ENCODE data around the gene CPNE4.

DNA sequence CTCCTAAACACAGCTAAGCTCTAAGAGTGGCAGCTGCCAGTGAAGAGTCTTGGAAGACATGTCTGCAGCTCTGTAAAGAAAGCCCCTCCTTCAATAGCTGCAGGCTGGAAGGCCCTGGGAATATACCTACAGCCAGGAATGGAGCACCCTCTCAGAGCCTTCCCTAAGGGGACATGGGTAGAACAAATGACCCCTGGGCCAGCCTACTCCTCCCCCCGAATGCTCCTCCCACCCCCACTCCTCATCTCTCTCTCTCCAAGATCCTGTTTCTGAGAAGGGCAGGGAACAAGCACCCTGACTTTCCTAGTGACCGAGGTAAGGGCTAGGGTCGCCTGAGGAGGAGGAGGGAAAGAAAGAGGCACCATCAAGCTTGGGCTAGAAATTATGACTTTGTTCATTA lies 20.7 kb downstream of the CPNE4 start:
- no peak for TF ChIP-seq POLR2AphosphoS5 (IDR thresholded peaks at IDR 0.05; ENCODE audit: borderline replicate concordance, low read depth, low read length)
- no peak for TF ChIP-seq EZH2 (IDR thresholded peaks at IDR 0.05)
- no peak for TF ChIP-seq FOXP2 (optimal IDR thresholded peaks at IDR 0.05; ENCODE audit: control extremely low read depth, extremely low read length, insufficient read depth)

All from SK-N-MC (cell line).